Measurements from ENCODE around the gene WASL. TPM values are rescaled to one million over a fixed set of nuclear protein-coding genes. Genes with fewer than 3 reads are reported as not detected.

Gene WASL
- total RNA-seq, 2 donors from 2014 or later: 37.2 to 43.5 TPM

DNA sequence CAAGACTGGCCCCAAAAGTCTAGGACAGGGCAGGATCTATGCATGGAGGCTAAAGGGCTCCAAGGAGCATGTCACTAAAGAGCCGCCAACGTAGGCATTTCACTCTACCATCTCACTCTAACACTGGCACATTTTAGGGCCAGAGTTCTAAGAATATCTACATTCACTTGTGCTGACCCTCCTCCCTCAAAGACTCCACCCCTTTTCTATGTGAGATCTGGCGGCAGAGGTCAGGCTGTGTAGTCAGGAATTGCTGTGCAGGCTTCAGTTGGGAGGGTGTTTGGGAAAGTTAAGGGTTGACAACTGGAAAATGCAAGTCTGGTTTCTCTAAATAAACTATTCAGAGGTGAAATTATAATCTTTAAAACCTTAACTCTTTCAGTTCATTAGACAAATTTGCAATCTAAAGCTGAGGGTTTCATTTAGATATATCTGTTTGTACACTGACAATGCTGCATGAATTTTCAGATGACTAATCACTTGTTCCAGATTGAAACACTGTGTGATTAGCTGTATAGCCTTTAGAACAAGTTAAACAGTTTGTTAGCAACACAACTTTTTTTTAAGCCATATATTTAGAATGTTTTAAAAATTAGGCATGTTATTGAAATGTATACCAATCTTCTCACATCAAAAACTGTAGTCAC lies 74.9 kb downstream of the WASL start:
- Histone ChIP-seq H3K36me3 (no peaks in the 10 kb centered on the region), H3K27ac (no peak overlapping the region), H3K4me3 (no peak overlapping the region), H3K27me3 (replicated peaks; ENCODE audit: insufficient read depth) (no peaks in the 10 kb centered on the region), H3K4me1 (ENCODE audit: control insufficient read depth in 1 of 2, low read depth in 2 of 2) (peaks cover 0 to 7% of the 10 kb centered on the region in 2 donors), H3K9me3 (no peaks in the 10 kb centered on the region)
- ATAC-seq (ENCODE audit: insufficient number of reproducible peaks, low FRiP score, low read depth) (no peak), DNase-seq (ENCODE audit: low spot score) (no peak)
- TF ChIP-seq, protein P1, sequence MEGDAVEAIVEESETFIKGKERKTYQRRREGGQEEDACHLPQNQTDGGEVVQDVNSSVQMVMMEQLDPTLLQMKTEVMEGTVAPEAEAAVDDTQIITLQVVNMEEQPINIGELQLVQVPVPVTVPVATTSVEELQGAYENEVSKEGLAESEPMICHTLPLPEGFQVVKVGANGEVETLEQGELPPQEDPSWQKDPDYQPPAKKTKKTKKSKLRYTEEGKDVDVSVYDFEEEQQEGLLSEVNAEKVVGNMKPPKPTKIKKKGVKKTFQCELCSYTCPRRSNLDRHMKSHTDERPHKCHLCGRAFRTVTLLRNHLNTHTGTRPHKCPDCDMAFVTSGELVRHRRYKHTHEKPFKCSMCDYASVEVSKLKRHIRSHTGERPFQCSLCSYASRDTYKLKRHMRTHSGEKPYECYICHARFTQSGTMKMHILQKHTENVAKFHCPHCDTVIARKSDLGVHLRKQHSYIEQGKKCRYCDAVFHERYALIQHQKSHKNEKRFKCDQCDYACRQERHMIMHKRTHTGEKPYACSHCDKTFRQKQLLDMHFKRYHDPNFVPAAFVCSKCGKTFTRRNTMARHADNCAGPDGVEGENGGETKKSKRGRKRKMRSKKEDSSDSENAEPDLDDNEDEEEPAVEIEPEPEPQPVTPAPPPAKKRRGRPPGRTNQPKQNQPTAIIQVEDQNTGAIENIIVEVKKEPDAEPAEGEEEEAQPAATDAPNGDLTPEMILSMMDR (IDR thresholded peaks at IDR 0.05): no peak

DNA sequence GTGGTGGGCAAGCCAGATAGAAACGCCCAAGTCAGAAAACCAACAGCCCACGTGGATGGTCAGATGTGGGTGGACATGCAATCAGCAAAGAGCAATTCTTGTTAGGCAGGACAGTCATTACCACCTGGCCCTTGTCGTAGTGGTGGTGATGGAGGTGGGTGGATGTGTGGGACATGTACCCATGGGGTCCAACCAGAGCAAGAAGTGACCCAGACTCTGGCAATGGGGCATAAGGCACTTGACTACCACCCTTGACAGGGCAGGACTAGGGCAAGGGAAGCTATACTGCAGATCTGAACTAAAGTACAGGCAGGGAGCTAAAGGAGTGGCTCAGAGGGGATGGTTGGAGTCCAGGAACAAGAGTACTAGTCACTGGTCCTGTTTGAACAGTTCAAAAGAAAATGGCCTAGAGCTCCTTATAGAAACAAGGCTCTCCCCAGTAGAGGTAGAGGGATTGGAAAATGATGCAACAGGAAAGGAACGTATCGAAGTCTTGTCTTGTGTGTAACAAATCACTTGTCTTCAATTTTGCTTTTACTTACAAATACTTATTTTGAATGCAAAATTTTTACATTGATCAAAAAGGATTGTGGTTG lies 75.6 kb downstream of the WASL start:
- H3K4me3 ChIP-seq: no peak overlapping the region
- H3K27ac ChIP-seq: no peak overlapping the region
- DNase-seq (ENCODE audit: low spot score): no peak
- no peaks in the 10 kb centered on the region for H3K9me3 ChIP-seq
- peaks cover 0 to 7% of the 10 kb centered on the region in 2 donors for H3K4me1 ChIP-seq (ENCODE audit: control insufficient read depth in 1 of 2, low read depth in 2 of 2)
- no peaks in the 10 kb centered on the region for H3K27me3 ChIP-seq (replicated peaks; ENCODE audit: insufficient read depth)
- TF ChIP-seq, protein P1 (IDR thresholded peaks at IDR 0.05): no peak
- no peak for ATAC-seq (ENCODE audit: insufficient number of reproducible peaks, low FRiP score, low read depth)
- H3K36me3 ChIP-seq: no peaks in the 10 kb centered on the region

DNA sequence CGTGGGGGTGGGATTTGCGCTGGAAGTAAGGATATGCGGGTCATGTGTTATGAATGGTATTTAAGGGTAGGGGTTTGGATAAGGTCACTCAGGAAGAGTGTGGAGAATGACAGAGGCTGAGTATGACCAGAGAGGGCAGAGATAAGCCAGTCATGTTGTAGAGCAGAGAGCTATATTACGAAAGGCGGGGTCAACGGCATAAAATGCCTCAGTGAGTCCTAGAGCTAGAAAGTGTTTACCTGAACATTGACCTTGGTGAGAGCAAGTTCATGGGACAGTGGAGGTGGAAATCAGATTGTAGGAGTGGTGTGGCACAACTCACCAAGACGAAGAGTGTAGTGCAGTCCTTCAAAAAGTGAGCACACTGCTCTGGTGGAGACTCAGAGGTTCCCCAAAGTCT lies 79.3 kb downstream of the WASL start:
- ATAC-seq (ENCODE audit: insufficient number of reproducible peaks, low FRiP score, low read depth): no peak

DNA sequence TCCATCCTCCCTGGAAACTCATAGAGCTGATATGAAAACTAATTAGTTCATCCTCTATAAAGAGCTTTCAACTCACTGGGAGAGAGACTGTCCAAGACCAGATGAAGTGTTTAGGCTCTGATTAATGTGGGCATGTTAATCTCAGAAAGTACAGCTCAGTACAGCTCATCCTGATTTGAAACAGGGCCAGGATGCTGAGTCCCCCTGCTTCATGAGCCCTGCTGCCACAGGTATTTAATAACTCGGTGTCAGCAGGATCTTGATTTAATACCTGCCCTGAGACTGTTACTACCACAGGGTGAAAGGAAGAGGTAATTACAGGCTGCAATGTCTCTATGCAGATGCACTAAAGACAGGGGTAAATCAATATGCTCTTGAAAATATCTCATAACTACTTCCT lies 82.3 kb downstream of the WASL start:
- no peak for ATAC-seq (ENCODE audit: insufficient number of reproducible peaks, low FRiP score, low read depth)
- DNase-seq (ENCODE audit: low spot score): no peak
- Histone ChIP-seq H3K4me3 (no peak overlapping the region), H3K27ac (no peak overlapping the region), H3K36me3 (no peaks in the 10 kb centered on the region), H3K4me1 (ENCODE audit: control insufficient read depth in 1 of 2, low read depth in 2 of 2) (no peaks in the 10 kb centered on the region), H3K27me3 (replicated peaks; ENCODE audit: insufficient read depth) (no peaks in the 10 kb centered on the region), H3K9me3 (no peaks in the 10 kb centered on the region)
- TF ChIP-seq, protein P1 (IDR thresholded peaks at IDR 0.05): no peak

More for the DNA sequence above, 79.3 kb downstream of the WASL start:
- Histone ChIP-seq H3K9me3 (no peaks in the 10 kb centered on the region), H3K36me3 (no peaks in the 10 kb centered on the region), H3K27me3 (replicated peaks; ENCODE audit: insufficient read depth) (no peaks in the 10 kb centered on the region), H3K4me1 (ENCODE audit: control insufficient read depth in 1 of 2, low read depth in 2 of 2) (peaks cover 0 to 5% of the 10 kb centered on the region in 2 donors), H3K4me3 (no peak overlapping the region), H3K27ac (no peak overlapping the region)
- TF ChIP-seq, protein P1 (IDR thresholded peaks at IDR 0.05): no peak
- DNase-seq (ENCODE audit: low spot score): no peak

DNA sequence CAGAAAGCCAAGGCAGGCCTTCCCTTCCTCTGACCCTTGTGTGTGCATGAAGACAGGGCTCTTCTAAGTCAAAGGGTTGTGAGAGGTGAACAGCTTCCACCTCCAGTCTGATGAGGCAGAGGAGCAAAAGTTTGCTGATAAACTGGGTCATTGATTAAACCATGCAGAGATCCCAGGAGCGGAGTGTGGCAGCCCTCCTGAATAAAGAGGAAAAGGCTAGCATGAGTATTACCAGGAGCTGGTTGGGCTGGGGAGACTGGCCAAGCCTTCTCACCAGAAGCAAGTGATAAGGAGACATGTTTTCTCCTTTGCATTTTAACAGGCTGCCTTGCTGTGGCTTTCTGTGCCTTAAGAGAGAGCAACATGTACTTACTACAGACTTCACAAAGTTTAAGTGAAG lies 82.9 kb downstream of the WASL start:
- no peaks in the 10 kb centered on the region for H3K9me3 ChIP-seq
- no peak for ATAC-seq (ENCODE audit: insufficient number of reproducible peaks, low FRiP score, low read depth)
- H3K4me1 ChIP-seq (ENCODE audit: control insufficient read depth in 1 of 2, low read depth in 2 of 2): no peaks in the 10 kb centered on the region
- H3K4me3 ChIP-seq: no peak overlapping the region
- H3K36me3 ChIP-seq: no peaks in the 10 kb centered on the region
- no peak overlapping the region for H3K27ac ChIP-seq
- H3K27me3 ChIP-seq (replicated peaks; ENCODE audit: insufficient read depth): no peaks in the 10 kb centered on the region
- no peak for DNase-seq (ENCODE audit: low spot score)
- TF ChIP-seq, protein P1 (IDR thresholded peaks at IDR 0.05): no peak
